Measurements from ENCODE around the gene MAPRE2. TPM values are rescaled to one million over a fixed set of nuclear protein-coding genes. Genes with fewer than 3 reads are reported as not detected.

The MAPRE2 gene
- total RNA-seq, 4 donors from 2014 or later: 16.5 to 50.3 (median 21.2) TPM

GRCh38 chr18:35073186-35074105 is 32.2 kb downstream of the MAPRE2 start:
- no peak overlapping the region for H3K4me3 ChIP-seq
- H3K36me3 ChIP-seq: peaks cover 0 to 7% (median 0%) of the 10 kb centered on the region in 3 donors
- no peaks in the 10 kb centered on the region for H3K27me3 ChIP-seq
- TF ChIP-seq POLR2A (IDR thresholded peaks at IDR 0.05): no peak
- TF ChIP-seq, protein P1, sequence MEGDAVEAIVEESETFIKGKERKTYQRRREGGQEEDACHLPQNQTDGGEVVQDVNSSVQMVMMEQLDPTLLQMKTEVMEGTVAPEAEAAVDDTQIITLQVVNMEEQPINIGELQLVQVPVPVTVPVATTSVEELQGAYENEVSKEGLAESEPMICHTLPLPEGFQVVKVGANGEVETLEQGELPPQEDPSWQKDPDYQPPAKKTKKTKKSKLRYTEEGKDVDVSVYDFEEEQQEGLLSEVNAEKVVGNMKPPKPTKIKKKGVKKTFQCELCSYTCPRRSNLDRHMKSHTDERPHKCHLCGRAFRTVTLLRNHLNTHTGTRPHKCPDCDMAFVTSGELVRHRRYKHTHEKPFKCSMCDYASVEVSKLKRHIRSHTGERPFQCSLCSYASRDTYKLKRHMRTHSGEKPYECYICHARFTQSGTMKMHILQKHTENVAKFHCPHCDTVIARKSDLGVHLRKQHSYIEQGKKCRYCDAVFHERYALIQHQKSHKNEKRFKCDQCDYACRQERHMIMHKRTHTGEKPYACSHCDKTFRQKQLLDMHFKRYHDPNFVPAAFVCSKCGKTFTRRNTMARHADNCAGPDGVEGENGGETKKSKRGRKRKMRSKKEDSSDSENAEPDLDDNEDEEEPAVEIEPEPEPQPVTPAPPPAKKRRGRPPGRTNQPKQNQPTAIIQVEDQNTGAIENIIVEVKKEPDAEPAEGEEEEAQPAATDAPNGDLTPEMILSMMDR (IDR thresholded peaks at IDR 0.05): no peak
- DNase-seq: no peak
- no peaks in the 10 kb centered on the region for H3K4me1 ChIP-seq
- H3K27ac ChIP-seq: no peak overlapping the region
- no peaks in the 10 kb centered on the region for H3K9me3 ChIP-seq

GRCh38 chr18:35074581-35074980 is 33.4 kb downstream of the MAPRE2 start:
- Histone ChIP-seq H3K4me1 (no peaks in the 10 kb centered on the region), H3K27ac (no peak overlapping the region), H3K27me3 (no peaks in the 10 kb centered on the region), H3K36me3 (peaks cover 0 to 7% (median 0%) of the 10 kb centered on the region in 3 donors), H3K9me3 (no peaks in the 10 kb centered on the region), H3K4me3 (no peak overlapping the region)
- no peak for DNase-seq
- TF ChIP-seq, protein P1 (IDR thresholded peaks at IDR 0.05): no peak
- TF ChIP-seq POLR2A (IDR thresholded peaks at IDR 0.05): no peak

- no peak for DNase-seq
- Histone ChIP-seq H3K9me3 (no peaks in the 10 kb centered on the region), H3K4me1 (no peaks in the 10 kb centered on the region), H3K27me3 (no peaks in the 10 kb centered on the region), H3K4me3 (no peak overlapping the region), H3K27ac (no peak overlapping the region), H3K36me3 (peaks cover 0 to 7% (median 0%) of the 10 kb centered on the region in 3 donors)
- TF ChIP-seq, protein P1 (IDR thresholded peaks at IDR 0.05): no peak
- no peak for TF ChIP-seq POLR2A (IDR thresholded peaks at IDR 0.05)
Observed at GRCh38 chr18:35075132-35075531, 33.9 kb downstream of the MAPRE2 start.

GRCh38 chr18:35076135-35076924 is 35.1 kb downstream of the MAPRE2 start:
- DNase-seq: no peak

GRCh38 chr18:35077937-35078336 is 36.7 kb downstream of the MAPRE2 start:
- no peaks in the 10 kb centered on the region for H3K9me3 ChIP-seq
- H3K27me3 ChIP-seq: no peaks in the 10 kb centered on the region
- H3K27ac ChIP-seq: no peak overlapping the region
- TF ChIP-seq, protein P1 (IDR thresholded peaks at IDR 0.05): no peak
- TF ChIP-seq POLR2A (IDR thresholded peaks at IDR 0.05): no peak
- H3K4me3 ChIP-seq: no peak overlapping the region
- no peak for DNase-seq
- no peaks in the 10 kb centered on the region for H3K36me3 ChIP-seq
- H3K4me1 ChIP-seq: no peaks in the 10 kb centered on the region

More at GRCh38 chr18:35076135-35076924, 35.1 kb downstream of the MAPRE2 start:
- Histone ChIP-seq H3K4me1 (no peaks in the 10 kb centered on the region), H3K9me3 (no peaks in the 10 kb centered on the region), H3K27me3 (no peaks in the 10 kb centered on the region), H3K4me3 (no peak overlapping the region), H3K27ac (no peak overlapping the region), H3K36me3 (no peaks in the 10 kb centered on the region)
- TF ChIP-seq, protein P1 (IDR thresholded peaks at IDR 0.05): no peak
- TF ChIP-seq POLR2A (IDR thresholded peaks at IDR 0.05): no peak
